Panc1 (cell line): ENCODE measurements around the gene ZCWPW1. TPM values are rescaled to one million over a fixed set of nuclear protein-coding genes. Genes with fewer than 3 reads are reported as not detected.

Experiments
- ATAC-seq: fragments of 200-7000 bp; cut with Tn5 transposase; 2 replicates; pipeline ENCODE4 v1.9.1; 2020; ENCODE audit warnings: mild to moderate bottlenecking, moderate library complexity
- BruUV-seq: library from RNA; stranded (reverse); fragments of 400-500 nt; replicated peaks from 2 replicates; lab custom pipeline; 2021; lab: Mats Ljungman, UMichigan
- CTCF ChIA-PET: fragments of 300-600 bp; sonication (Branson Sonifier 250); formaldehyde crosslinking; loops from one replicate; lab custom pipeline; 2022; ENCODE audit warnings: antibody characterized with exemption; lab: Charles Lee
- POLR2A ChIA-PET: fragments of 300-600 bp; sonication (Branson Sonifier 250); formaldehyde crosslinking; loops from one replicate; lab custom pipeline; 2022; ENCODE audit warnings: antibody characterized with exemption; lab: Charles Lee
- DNase-seq: peaks from one replicate; pipeline ENCODE4 v3.0.0-alpha.2; 2010; ENCODE audit warnings: low read depth, low spot score
- H3K27ac ChIP-seq: 2 replicates; pipeline ENCODE4 v1.5.1; 2011; ENCODE audit warnings: mild to moderate bottlenecking, low read length, inconsistent platforms
- H3K27me3 ChIP-seq: fragments of 200-500 bp; sonication (Bioruptor generic); 2 replicates; pipeline ENCODE4 v1.6.0; 2014; ENCODE audit warnings: low read length, inconsistent platforms; ENCODE audit not compliant: control insufficient read depth, insufficient read depth
- H3K36me3 ChIP-seq: fragments of 200-500 bp; sonication (Bioruptor generic); 2 replicates; pipeline ENCODE4 v1.5.1; 2014; ENCODE audit warnings: inconsistent platforms, mild to moderate bottlenecking, low read length, moderate library complexity; ENCODE audit not compliant: control insufficient read depth, insufficient read depth
- H3K4me1 ChIP-seq: 2 replicates; pipeline ENCODE4 v1.5.1; 2011; ENCODE audit warnings: inconsistent platforms, mild to moderate bottlenecking, low read length, moderate library complexity; ENCODE audit not compliant: control insufficient read depth, insufficient read depth
- H3K4me3 ChIP-seq, 2 experiments: 2 replicates each; pipeline ENCODE4 v1.5.1; 2011 to 2012; ENCODE audit warnings: low read depth in 2 of 2, low read length in 2 of 2, mild to moderate bottlenecking in 2 of 2, inconsistent platforms in 1 of 2, moderate library complexity in 1 of 2
- H3K9me3 ChIP-seq: fragments of 200-500 bp; sonication (Bioruptor generic); 2 replicates; pipeline ENCODE4 v1.5.1; 2014; ENCODE audit warnings: low read depth, mild to moderate bottlenecking, inconsistent platforms, low read length, moderate library complexity; ENCODE audit not compliant: control insufficient read depth, insufficient read depth
- POLR2AphosphoS5 ChIP-seq: IDR thresholded peaks from 2 replicates; pipeline ENCODE4 v1.6.1; 2012; ENCODE audit warnings: mild to moderate bottlenecking, low read depth, low read length, moderate library complexity
- SIN3A ChIP-seq: IDR thresholded peaks from 2 replicates; pipeline ENCODE4 v1.6.1; 2012; ENCODE audit warnings: low read depth, mild to moderate bottlenecking, low read length, moderate library complexity, borderline replicate concordance; ENCODE audit not compliant: insufficient read depth
- in situ Hi-C: cut with HindIII; loops from 2 replicates; pipeline ENCODE4 v1.10.0; 2016; ENCODE audit warnings: low sequenced_read_pairs, low pct_unique_long_range_greater_than_20kb
- intact Hi-C: fragments of 100-400 bp; cut with micrococcal nuclease; formaldehyde crosslinking; loops from one replicate; pipeline ENCODE4 v1.10.0; 2022; ENCODE audit not compliant: unreplicated experiment
- total RNA-seq: library from RNA; stranded (reverse); gene quantifications from one replicate; pipeline ENCODE4 v1.2.1, GENCODE V29; 2021; ENCODE audit not compliant: unreplicated experiment
- TF ChIP-seq, protein P1 (sequence below), 2 experiments: IDR thresholded peaks; 2 replicates each; pipeline ENCODE4 v1.6.1; 2011 to 2012; ENCODE audit warnings: low read depth in 2 of 2, control low read depth in 1 of 2, low read length in 1 of 2, mild to moderate bottlenecking in 1 of 2, moderate library complexity in 1 of 2; ENCODE audit not compliant: insufficient read depth in 1 of 2
- TF ChIP-seq, protein P2 (sequence below): fragments of 450-650 bp; IDR thresholded peaks from 2 replicates; pipeline ENCODE4 v1.5.1; 2017; ENCODE audit warnings: mild to moderate bottlenecking

Gene ZCWPW1
- total RNA-seq, 1 experiment from 2014 or later, result 6.5 TPM

DNA sequence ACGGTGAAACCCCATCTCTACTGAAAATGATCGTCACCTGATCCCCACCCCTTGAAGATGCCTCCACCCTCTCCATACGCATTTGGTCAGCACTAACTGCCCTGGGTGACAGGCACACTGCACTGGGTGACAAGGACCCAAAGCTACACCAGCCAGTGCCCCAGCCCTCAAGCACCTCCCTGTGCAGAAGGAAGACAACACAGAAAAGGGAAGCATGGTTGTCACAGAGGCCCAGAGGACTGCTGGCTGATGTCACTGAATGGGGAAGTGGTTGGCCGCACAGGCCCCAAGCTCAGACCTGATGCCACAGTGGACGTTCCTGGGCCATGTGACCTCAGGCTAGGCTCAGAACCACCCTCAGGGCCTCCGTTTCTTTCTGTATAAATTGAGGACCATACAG lies 59.4 kb downstream of the ZCWPW1 start:
- in situ Hi-C loops (no loop called here), intact Hi-C loops (no loop called here)
- no peak for DNase-seq
- Histone ChIP-seq H3K36me3 (no peaks in the 10 kb centered on the region), H3K27me3 (no peaks in the 10 kb centered on the region), H3K4me3 (no peak overlapping the region), H3K9me3 (no peaks in the 10 kb centered on the region), H3K4me1 (0 out of 2 replicates have a peak, but pooled peaks cover 3% of the 10 kb centered on the region), H3K27ac (no peak overlapping the region)
- no TSS peak for BruUV-seq
- ATAC-seq, result peak; percentile 5; the same call in 1 of the 2 replicates
- TF ChIP-seq, protein P1, sequence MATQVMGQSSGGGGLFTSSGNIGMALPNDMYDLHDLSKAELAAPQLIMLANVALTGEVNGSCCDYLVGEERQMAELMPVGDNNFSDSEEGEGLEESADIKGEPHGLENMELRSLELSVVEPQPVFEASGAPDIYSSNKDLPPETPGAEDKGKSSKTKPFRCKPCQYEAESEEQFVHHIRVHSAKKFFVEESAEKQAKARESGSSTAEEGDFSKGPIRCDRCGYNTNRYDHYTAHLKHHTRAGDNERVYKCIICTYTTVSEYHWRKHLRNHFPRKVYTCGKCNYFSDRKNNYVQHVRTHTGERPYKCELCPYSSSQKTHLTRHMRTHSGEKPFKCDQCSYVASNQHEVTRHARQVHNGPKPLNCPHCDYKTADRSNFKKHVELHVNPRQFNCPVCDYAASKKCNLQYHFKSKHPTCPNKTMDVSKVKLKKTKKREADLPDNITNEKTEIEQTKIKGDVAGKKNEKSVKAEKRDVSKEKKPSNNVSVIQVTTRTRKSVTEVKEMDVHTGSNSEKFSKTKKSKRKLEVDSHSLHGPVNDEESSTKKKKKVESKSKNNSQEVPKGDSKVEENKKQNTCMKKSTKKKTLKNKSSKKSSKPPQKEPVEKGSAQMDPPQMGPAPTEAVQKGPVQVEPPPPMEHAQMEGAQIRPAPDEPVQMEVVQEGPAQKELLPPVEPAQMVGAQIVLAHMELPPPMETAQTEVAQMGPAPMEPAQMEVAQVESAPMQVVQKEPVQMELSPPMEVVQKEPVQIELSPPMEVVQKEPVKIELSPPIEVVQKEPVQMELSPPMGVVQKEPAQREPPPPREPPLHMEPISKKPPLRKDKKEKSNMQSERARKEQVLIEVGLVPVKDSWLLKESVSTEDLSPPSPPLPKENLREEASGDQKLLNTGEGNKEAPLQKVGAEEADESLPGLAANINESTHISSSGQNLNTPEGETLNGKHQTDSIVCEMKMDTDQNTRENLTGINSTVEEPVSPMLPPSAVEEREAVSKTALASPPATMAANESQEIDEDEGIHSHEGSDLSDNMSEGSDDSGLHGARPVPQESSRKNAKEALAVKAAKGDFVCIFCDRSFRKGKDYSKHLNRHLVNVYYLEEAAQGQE (IDR thresholded peaks at IDR 0.05; ENCODE audit: insufficient read depth in 1 of 2, low read depth in 2 of 2, low read length in 1 of 2), result 0 out of 4 replicates have a peak, but pooled peaks of 1 of the 2 experiments have one; percentile 24
- no peak; the same call in 1 of the 2 replicates for TF ChIP-seq POLR2AphosphoS5
- ChIA-PET CTCF (no interaction called here), POLR2A (interaction anchor here (0.6 kb wide), 1 partner anchor 307 kb away, joined by 6 read pairs; no protein-coding TSS in a partner anchor)

DNA sequence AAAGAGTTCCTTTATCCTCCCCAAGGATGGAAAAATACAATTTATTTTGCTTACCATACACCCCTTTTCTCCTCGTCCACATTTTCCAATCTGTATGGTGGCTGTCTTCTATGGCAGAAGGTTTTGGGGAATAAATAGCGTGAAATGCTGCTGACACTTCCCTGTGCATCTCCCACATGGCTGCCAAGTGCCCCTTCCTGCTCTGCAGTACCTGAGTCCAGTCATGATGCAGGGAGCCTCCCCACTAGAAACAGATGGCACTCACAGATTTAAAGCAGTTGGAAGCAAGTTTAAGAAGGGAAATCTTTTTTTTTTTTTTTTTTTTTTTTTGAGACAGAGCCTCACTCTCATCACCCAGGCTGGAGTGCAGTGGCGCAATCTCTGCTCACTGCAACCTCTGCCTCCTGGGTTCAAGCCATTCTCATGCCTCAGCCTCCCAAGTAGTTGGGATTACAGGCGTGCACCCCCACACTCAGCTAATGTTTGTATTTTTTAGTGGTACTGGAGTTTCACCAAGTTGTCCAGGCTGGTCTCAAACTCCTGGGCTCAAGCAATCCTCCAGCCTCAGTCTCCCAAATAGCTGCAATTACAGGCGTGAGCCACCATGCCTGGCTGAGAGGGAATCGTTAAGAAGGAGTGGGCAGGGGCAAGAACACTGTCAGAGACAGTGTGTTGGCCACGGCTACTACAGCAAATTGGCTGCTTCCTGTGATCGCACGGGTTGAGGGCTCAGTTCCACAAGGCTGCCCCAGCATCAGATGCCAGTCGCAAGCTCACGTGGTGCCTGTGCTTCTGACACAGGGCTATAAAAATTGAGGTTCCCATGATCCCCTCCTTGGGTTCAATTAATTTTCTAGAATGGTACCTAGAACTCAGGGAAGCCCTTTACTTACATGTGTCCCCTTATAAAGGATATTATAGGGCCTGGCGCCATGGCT lies 60.6 kb downstream of the ZCWPW1 start:
- H3K9me3 ChIP-seq, result no peaks in the 10 kb centered on the region
- TF ChIP-seq, protein P2, sequence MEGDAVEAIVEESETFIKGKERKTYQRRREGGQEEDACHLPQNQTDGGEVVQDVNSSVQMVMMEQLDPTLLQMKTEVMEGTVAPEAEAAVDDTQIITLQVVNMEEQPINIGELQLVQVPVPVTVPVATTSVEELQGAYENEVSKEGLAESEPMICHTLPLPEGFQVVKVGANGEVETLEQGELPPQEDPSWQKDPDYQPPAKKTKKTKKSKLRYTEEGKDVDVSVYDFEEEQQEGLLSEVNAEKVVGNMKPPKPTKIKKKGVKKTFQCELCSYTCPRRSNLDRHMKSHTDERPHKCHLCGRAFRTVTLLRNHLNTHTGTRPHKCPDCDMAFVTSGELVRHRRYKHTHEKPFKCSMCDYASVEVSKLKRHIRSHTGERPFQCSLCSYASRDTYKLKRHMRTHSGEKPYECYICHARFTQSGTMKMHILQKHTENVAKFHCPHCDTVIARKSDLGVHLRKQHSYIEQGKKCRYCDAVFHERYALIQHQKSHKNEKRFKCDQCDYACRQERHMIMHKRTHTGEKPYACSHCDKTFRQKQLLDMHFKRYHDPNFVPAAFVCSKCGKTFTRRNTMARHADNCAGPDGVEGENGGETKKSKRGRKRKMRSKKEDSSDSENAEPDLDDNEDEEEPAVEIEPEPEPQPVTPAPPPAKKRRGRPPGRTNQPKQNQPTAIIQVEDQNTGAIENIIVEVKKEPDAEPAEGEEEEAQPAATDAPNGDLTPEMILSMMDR, result no peak
- peak; percentile 18; the same call in 1 of the 2 replicates for TF ChIP-seq POLR2AphosphoS5
- no peak for TF ChIP-seq SIN3A
- H3K4me3 ChIP-seq, result no peak overlapping the region
- no peak overlapping the region for H3K27ac ChIP-seq
- BruUV-seq, result no TSS peak
- no peaks in the 10 kb centered on the region for H3K27me3 ChIP-seq
- ChIA-PET POLR2A (no interaction called here), CTCF (no interaction called here)
- DNase-seq (no peak), ATAC-seq (peak; percentile 14; the same call in 1 of the 2 replicates)
- H3K4me1 ChIP-seq, result 0 out of 2 replicates have a peak, but pooled peaks cover 3% of the 10 kb centered on the region
- H3K36me3 ChIP-seq, result no peaks in the 10 kb centered on the region
- in situ Hi-C loops (no loop called here), intact Hi-C loops (no loop called here)

DNA sequence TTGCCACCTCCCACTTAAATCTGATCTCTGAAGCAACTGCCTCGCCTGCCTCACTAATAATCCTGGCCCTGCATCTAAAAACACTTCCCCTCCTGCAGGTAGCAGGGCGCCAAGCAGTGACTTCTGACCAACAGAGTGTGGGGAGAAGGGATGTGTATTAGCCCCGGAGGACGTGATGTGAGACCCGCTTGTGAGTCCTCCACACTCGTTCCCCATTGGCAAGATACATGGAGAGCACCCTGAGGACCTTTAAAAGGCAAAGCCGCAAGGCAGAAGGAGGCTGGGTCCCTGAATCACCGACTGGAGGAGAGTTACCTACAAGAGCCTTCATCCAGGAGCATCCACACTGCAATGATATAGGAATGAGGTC lies 61.3 kb downstream of the ZCWPW1 start:
- Histone ChIP-seq H3K27ac (no peak overlapping the region), H3K4me1 (0 out of 2 replicates have a peak, but pooled peaks cover 3% of the 10 kb centered on the region), H3K36me3 (peaks cover under 1% of the 10 kb centered on the region; the same call in 1 of the 2 replicates), H3K4me3 (no peak overlapping the region), H3K9me3 (no peaks in the 10 kb centered on the region), H3K27me3 (no peaks in the 10 kb centered on the region)
- CTCF ChIA-PET, result interaction anchor here (0.7 kb wide), 1 partner anchor 38 kb away, joined by 3 read pairs; no protein-coding TSS in a partner anchor
- POLR2A ChIA-PET, result no interaction called here
- DNase-seq, result no peak
- TF ChIP-seq, protein P1 (IDR thresholded peaks at IDR 0.05; ENCODE audit: insufficient read depth in 1 of 2, low read depth in 2 of 2, low read length in 1 of 2), result no peak
- TF ChIP-seq SIN3A, result no peak
- TF ChIP-seq POLR2AphosphoS5, result 0 out of 2 replicates have a peak, but pooled peaks have one; percentile 11
- in situ Hi-C loops, result no loop called here
- BruUV-seq, result no TSS peak
- intact Hi-C loops, result no loop called here
- ATAC-seq, result peak; percentile 11
